HG02763 (cell line): ENCODE data around the gene KAZALD1.

Experiments used
- ATAC-seq: cut with Tn5 transposase; IDR thresholded peaks from one replicate; pipeline ENCODE4 v1.9.1; 2021; ENCODE audit warnings: mild to moderate bottlenecking, moderate library complexity; ENCODE audit not compliant: unreplicated experiment

The KAZALD1 gene

DNA sequence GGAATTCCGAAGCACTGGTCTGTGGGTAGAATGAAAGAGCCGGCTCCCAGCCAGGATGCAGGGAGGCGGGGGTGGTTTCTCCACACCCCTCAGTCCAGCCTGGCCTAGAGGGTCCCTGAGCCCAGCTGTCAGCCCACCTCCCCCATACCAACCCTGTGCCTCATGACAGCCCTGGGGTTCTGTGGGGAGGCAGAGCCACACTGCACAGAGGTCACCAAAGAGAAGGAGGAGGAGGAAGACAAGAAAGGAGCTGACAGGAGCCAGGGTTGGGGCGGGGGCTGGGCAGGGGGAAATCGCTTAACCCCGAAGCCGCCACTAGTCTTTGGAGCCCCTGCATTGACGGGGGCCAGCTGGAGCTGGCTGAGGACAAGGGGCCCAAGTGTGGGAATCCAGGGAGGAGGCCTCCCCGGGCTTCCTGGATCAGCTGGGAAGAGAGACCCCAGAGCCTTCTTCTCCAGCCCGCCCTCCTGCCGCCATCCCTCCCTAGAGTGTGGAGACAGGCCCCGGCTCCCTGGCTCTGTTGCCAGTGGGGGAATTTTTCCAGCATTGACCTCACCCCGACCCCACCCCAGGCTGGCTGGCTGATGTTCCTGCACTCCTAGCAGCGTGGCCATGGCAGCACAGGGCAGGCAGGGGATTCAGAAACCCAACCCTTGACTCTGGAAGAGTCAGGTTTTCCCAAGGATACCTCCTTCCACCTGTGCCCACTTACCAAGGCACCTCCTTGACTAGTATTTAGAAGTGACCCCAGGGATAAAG is 32.5 kb downstream of the KAZALD1 start:
- no peak for ATAC-seq

DNA sequence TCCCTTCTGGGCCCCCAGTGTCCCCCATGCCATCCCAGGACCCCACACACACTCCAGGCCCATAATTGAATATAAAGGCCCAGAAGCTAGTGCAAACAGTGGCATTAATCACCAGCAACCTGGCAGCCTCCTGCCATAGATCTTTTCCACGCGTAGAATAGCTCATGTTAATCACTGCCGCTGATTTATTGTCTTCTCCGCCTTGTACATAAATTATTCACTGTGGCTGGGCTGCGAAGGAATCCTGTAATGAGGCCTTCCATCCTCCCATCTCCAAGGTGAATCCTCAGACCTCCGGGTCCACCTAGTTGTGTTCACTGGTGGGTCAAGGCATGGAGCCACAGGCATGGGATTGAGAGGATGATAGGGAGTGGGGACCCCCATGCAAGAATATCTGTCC is 33.2 kb downstream of the KAZALD1 start:
- ATAC-seq = no peak

- peak; percentile 44 for ATAC-seq
These were observed 33.9 kb downstream of the KAZALD1 start for GRCh38 chr10:101095550-101096213.

DNA sequence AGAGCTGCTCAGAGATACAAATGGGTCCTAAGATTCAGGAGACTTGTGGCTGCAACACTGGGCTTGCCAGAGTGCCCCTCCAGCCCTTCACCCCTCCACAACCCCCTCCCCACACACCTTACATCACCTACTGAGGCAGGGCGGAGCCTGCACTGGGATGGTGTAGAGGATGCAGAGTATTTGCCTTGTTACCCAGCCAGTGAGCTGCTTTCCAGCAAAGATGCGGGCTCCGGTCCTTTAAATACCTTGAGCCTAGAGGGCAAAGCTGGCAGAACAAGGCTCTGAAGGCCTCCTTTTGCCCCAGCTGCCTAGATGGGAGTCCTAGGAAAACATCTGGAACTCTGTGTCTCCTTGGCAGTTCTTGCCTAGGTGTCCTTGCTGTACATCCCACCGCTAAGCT is 34.6 kb downstream of the KAZALD1 start:
- no peak for ATAC-seq

- no peak for ATAC-seq
These were observed 36.1 kb downstream of the KAZALD1 start for GRCh38 chr10:101097881-101098280.

DNA sequence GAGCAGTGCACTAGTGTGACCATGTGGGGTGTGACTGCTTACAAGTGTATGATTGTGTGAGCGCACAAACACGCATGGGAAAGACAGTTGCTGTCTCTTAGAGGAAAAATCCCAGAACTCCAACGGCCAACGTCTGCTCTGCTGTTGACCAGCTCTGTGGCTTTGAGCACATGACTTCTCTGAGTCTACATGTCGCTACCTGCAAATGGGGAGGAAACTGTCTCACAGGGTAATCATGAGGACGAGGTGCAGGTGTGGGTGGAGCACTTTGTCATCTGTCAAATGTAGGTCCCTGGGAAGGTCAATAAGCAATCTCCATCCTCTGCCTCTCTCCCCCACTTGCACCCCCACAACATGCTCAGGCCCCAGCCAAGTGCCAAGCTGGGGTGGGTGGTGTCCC is 38.1 kb downstream of the KAZALD1 start:
- ATAC-seq = no peak

DNA sequence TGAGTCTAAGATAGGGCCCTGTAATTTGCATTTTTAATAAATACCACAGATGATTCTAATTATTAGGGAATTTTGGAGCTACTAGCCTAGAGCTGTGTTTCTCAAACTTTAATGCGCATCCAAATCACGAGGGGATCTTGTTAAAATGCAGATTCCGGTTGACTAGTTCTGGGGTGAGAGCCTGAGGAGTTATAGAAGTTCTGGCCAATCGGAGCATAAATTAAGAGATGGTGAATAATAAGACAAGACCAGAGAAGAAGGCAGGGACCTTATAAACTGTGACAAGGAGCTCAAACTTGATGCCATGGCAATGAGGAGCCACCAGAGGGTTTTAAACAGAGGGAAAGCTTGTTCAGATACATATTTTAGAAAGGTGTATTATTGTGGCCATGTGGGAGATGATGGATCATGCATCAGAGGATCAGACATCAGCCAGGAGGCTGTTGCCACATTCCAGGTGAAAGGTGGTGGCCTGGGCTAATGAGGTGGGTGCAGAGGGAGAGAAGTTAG is 39.6 kb downstream of the KAZALD1 start:
- ATAC-seq = no peak

DNA sequence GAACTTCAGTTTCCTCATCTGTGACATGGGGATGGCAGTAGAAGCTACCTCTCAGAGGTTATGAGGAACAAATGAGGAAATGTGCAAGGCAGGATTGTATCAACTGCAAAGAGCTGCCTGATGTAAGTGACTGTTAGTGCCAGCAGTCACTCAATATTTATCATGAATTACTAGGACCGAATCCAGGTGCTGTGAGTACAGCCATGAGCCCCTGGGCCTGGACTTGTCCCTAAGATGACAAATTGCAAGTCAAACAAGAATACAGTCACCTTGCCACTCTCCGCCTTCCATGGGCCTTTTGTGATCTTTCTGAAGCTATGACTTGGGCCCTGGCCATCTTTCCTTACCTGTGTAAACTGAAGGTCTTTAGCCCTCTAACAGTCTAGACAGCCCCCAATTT is 41.6 kb downstream of the KAZALD1 start:
- ATAC-seq = no peak

DNA sequence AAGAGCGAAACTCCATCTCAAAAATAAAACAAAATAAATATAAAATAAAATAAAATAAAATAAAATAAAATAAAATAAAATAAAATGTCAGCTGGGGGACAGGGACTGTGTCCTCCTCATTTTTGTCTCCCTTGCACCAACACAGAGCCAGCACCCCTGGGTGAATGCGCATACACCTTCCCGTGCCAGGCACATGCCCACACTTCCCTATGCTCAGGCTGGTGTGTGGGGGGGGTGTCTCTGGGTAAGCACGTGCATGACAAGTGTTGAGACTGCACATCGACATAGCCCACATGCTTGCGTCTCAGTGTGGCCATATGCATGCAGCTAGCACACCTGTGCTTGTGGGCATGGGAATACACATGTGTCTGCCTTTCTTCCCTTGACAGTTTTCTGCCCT is 44.6 kb downstream of the KAZALD1 start:
- no peak for ATAC-seq

- no peak for ATAC-seq
These were observed 46.0 kb downstream of the KAZALD1 start for GRCh38 chr10:101107771-101108170.

GRCh38 chr10:101110856-101111523 is 49.2 kb downstream of the KAZALD1 start:
- ATAC-seq = no peak

- ATAC-seq = no peak
These were observed 49.8 kb downstream of the KAZALD1 start for GRCh38 chr10:101111547-101111946.

DNA sequence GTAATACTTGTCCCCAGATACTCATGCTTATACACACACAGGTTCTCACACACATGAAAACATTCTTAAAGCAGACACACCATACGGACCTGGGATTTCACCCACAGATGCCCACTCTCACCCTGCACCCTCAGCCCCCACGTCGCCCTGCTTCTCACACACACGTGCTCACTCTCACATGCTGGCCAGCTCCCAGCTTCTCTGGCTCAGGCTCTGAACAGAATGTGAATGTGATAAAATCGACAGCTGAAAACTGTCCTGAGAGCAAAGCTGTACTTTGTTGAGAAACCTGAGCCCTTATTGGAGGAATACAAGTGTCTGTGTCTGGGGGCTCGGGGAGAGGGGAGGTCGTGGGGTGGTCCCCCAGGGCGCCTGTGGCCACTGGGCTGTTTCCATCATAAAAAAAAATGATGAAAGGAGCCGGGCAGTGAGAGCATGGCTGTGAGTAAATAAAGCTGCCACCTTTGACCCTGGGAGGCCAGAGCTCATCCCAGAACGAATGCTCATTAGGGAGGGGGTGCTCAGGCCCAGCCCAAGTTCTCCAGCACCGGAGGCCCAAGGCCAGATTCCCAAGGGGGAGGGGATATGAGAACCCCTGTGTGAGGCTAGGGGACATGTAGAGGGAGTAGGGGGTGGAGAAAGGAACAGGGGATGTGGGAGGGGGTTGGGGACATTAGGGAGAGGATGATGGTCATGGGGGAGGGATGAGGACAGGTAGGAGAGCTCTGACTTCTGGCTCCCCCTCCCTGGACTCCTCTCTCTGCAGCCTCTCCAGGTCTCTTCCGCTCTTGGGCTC is 51.2 kb downstream of the KAZALD1 start:
- ATAC-seq = no peak

- no peak for ATAC-seq
These were observed 52.2 kb downstream of the KAZALD1 start for GRCh38 chr10:101113890-101114403.

DNA sequence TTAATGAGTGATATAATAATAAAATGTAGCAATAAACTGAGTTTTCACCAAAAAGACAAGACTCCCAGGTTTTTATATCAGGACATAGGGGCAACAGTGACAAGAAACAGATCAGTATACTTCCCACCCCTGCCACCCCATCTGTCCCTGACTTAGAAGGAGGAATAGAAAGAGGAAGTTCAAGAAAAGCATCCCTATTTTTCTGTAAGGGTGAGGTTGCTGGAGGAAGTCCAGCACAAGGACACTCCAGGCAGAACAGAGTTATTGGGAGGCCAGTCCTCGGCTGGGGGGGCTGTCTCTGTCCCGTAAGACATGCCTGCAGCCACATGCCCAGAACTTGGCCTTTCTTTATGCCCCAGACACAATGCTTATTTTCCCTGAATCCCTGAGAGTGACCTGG is 52.9 kb downstream of the KAZALD1 start:
- no peak for ATAC-seq
